ENCODE measurements around the gene KRT10.

- TF ChIP-seq CTCF (conservative IDR thresholded peaks at IDR 0.05 in 1 of 2, IDR thresholded peaks at IDR 0.05 in 1 of 2; ENCODE audit: low read depth in 1 of 2, low read length in 2 of 2) (no peak), EZH2 (IDR thresholded peaks at IDR 0.05; ENCODE audit: low read length, missing control alignments) (no peak)
These were observed 12.5 kb downstream of the KRT10 start for GRCh38 chr17:40809721-40810421.

Data from fibroblast of lung (primary cell).